GM13977 (cell line): ENCODE measurements around the gene NUMA1.

ENCODE experiments used
- DNase-seq: peaks from one replicate; pipeline ENCODE4 v3.0.0; 2012; ENCODE audit warnings: low spot score
- in situ Hi-C: fragments of 300-500 bp; cut with MboI; formaldehyde crosslinking; loops from one replicate; pipeline ENCODE4 v1.12.0; 2022; ENCODE audit warnings: low sequenced_read_pairs, low pct_unique_long_range_greater_than_20kb, mixed read lengths, inconsistent platforms; ENCODE audit not compliant: unreplicated experiment
- TF ChIP-seq, protein P1 (sequence below): IDR thresholded peaks from 2 replicates; pipeline ENCODE4 v1.5.1; 2012; ENCODE audit warnings: mild to moderate bottlenecking, control low read depth; ENCODE audit not compliant: insufficient read depth; ENCODE audit errors: extremely low read depth, missing control alignments

The NUMA1 gene

DNA sequence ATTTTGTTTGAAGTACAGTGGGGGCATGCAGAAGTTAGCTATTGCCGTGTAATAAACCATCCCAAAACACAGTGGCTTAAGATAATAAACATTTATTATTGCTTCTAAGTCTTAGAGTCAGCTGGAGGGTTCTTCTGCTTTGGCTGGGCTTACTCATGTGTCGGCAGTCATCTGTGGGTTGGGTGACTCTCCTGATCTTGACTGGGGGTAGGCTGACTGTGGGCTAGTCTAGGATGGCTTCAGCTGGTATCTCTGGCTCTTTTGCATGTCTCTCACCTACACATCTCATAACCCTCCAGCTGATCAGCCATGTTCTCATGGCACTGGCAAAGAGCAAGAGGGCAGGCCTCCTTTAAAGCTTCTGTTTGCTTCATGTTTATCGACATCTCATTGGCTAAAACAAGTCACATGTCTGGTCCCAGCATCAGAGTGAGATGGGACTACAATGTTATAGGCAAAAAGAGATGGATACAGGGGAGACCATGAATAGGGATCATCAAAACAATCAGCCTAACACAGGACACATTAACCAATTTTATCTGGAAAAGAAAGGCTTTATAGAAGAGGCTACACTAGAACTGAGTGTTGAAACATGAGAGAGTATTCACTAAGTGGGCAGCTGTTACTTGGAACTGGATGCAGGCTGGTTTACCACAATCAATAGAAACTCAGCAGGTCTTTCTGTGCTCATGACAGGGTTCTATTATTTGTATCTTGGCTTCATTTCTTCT lies 5.4 kb upstream of the NUMA1 start:
- in situ Hi-C loops, result no loop called here
- no peak for DNase-seq
- TF ChIP-seq, protein P1, sequence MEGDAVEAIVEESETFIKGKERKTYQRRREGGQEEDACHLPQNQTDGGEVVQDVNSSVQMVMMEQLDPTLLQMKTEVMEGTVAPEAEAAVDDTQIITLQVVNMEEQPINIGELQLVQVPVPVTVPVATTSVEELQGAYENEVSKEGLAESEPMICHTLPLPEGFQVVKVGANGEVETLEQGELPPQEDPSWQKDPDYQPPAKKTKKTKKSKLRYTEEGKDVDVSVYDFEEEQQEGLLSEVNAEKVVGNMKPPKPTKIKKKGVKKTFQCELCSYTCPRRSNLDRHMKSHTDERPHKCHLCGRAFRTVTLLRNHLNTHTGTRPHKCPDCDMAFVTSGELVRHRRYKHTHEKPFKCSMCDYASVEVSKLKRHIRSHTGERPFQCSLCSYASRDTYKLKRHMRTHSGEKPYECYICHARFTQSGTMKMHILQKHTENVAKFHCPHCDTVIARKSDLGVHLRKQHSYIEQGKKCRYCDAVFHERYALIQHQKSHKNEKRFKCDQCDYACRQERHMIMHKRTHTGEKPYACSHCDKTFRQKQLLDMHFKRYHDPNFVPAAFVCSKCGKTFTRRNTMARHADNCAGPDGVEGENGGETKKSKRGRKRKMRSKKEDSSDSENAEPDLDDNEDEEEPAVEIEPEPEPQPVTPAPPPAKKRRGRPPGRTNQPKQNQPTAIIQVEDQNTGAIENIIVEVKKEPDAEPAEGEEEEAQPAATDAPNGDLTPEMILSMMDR, result no peak

DNA sequence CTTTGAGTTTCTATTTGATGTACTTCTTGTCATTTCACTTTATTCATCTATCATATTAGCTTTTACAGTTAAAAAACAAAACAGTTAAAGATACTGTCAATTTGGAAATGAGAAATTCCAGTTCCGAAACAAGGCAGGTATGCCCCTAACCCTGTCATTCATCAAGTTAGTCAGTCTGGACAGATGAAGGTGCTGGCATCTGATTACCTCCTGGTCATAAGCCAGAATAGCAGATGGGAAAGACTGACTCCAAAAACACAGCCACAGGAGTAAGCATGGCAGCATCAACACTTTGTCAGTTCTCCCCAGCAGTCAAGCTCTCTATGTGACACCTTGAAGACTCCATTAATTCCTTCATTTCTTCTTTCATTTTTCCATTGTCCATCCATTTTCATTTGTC lies 4.6 kb upstream of the NUMA1 start:
- in situ Hi-C loops, result no loop called here
- TF ChIP-seq, protein P1, result no peak
- DNase-seq, result no peak

DNA sequence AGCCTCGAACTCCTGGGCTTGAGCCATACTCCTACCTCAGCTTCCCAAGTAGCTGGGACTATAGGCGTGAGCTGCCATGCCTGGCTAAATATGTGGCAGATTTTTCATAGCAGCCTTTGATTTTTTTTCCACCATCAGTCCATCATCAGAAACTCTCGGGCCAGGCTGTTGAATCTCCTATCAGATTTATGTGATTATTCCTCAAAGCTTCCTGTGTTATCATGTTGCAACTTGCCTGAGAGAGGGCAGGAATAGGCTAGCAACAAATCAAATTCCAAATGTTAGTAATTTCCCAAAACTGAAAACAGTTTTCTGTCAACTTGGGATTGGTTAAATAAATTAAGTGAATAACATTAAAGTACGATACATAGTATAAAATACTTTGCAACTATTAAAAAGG lies 3.7 kb upstream of the NUMA1 start:
- in situ Hi-C loops, result no loop called here
- no peak for DNase-seq
- TF ChIP-seq, protein P1, result no peak

DNA sequence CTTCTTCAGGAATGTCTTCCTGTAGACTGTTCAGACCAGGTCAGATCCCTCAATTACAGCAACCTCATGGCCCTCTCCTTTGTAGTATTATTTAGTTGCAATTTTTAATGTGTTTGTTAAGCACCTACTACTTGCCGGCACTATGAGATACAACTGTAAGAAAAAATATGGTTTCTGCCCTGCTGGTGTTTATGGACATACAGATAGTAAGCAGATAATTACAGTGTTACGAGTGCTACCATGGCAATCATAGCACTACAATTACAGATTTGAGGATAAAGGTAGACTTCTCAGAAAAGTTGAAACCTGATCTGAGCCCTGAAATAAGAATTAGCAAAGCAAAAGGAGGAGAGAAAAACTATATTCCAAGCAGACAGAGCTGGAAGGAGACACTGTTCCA lies 3.1 kb upstream of the NUMA1 start:
- in situ Hi-C loops, result no loop called here
- TF ChIP-seq, protein P1, result no peak
- no peak for DNase-seq

DNA sequence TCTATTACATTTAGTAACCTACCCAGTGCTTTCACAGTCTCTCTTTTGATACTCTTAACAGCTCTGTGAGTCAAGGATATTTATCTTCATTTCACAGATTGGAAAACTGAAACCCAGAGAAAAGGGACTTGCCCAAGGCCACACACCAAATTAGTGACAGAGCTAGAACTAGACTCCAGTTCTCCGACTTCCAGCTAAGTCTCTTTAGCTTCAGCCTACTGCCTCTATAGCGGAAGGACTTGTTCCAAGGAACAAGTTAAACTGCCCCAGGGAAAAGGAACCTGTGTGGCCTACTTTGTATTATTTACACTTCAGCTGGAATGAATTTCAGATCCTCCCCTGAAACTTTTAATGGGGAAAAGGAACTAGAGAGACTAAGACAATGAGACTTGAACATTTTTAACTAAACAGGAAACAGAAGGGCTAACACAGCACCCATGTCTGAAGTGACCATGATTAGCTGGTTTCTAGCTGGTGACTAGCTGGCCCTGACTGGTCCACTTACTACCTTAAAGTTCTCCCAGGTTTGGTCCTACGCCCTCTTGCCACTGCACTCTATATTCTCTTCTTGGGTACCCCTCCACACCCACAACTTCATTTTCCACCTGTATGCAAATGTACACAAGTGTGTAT lies 1.6 kb upstream of the NUMA1 start:
- TF ChIP-seq, protein P1, result no peak
- no peak for DNase-seq
- in situ Hi-C loops, result no loop called here

DNA sequence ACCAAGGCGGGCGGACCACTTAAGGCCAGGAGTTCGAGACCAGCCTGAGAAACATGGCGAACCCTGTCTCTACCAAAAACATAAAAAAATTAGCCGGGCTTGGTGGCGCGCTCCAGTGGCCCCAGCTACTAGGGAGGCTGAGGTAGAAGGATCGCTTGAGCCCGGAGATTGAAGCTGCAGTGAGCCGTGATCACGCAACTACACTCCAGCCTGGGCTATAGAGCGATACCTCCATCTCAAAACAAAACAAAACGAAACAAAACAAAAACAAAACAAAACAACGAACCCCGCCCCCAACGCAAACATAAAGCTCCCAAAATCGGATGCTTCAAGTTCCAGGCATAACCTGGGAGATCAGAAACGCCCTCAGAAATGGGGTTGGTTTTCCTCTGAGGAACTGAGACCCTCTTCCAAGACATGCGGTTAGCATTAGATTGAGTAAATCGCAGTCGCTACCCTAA lies 872 bp upstream of the NUMA1 start:
- no peak for DNase-seq
- TF ChIP-seq, protein P1, result no peak
- in situ Hi-C loops, result no loop called here
